HL-60 (cell line): ENCODE results near the gene NDNF.

Experiments used
- GABPA ChIP-seq: IDR thresholded peaks from 2 replicates; pipeline ENCODE4 v1.6.1; 2012; ENCODE audit warnings: low read depth
- POLR2AphosphoS5 ChIP-seq: IDR thresholded peaks from 2 replicates; pipeline ENCODE4 v1.6.1; 2012; ENCODE audit warnings: low read depth
- SPI1 ChIP-seq: IDR thresholded peaks from 2 replicates; pipeline ENCODE4 v1.6.1; 2012; ENCODE audit warnings: low read depth, mild to moderate bottlenecking, borderline replicate concordance
- TF ChIP-seq, protein P1 (sequence below): IDR thresholded peaks from one replicate; pipeline ENCODE4 v1.5.1; 2011; ENCODE audit warnings: low read length, control low read depth, inconsistent platforms; ENCODE audit not compliant: insufficient read depth

DNA sequence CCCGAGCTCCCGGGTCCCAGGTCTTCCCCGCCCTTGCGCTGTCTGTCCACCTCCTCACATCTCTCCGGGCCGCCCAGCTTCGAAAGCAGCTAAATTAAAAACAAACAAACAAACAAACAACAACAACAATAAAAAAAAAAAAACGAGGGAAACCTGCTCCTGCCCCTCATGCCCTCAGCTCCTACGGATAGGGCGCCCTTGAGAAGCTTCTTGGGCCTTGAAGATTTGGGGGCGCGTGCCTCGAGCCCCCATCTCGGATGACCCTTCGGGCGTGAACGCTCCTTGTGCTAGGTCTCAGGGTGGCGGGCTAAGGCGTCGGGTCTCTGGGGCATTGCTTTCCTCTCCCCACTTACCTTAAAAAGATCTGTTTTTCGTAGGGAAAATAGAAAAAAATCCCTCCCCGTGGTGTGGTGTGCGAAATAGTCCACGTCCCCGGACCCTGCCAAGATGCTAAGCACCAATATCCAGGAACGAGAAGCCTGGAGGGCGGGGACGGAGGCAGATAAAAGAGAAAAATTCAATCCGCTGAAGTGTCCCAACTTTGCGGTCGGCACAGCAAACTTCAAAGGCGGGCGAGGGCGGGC is 603 bp downstream of the NDNF start:
- TF ChIP-seq, protein P1, sequence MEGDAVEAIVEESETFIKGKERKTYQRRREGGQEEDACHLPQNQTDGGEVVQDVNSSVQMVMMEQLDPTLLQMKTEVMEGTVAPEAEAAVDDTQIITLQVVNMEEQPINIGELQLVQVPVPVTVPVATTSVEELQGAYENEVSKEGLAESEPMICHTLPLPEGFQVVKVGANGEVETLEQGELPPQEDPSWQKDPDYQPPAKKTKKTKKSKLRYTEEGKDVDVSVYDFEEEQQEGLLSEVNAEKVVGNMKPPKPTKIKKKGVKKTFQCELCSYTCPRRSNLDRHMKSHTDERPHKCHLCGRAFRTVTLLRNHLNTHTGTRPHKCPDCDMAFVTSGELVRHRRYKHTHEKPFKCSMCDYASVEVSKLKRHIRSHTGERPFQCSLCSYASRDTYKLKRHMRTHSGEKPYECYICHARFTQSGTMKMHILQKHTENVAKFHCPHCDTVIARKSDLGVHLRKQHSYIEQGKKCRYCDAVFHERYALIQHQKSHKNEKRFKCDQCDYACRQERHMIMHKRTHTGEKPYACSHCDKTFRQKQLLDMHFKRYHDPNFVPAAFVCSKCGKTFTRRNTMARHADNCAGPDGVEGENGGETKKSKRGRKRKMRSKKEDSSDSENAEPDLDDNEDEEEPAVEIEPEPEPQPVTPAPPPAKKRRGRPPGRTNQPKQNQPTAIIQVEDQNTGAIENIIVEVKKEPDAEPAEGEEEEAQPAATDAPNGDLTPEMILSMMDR: no peak
- TF ChIP-seq SPI1 (no peak), POLR2AphosphoS5 (no peak), GABPA (no peak)
